Measurements from ENCODE around the gene SNAPC1. TPM values are rescaled to one million over a fixed set of nuclear protein-coding genes. Genes with fewer than 3 reads are reported as not detected.
A peak's percentile ranks its signal among the peaks of the same experiment; 100 is the strongest.
"Not testable (repeated sequence)": the region's sequence is repeated elsewhere in the genome, so short reads cannot be mapped to it uniquely, and the experiment has no call there.

Gene SNAPC1
- total and polyA plus RNA-seq, 2 donors (not counting 1 experiment from before 2014, with no cell fraction given): 23.4 to 29.6 TPM

- H3K4me2 ChIP-seq (ENCODE audit: extremely low read depth, insufficient read depth, low read length): no peak overlapping the region
- H3K4me3 ChIP-seq (replicated peaks in 1 of 4; ENCODE audit: control extremely low read depth in 1 of 4, insufficient read depth in 1 of 4, low read depth in 3 of 4, low read length in 4 of 4): no peak overlapping the region
- peaks cover 8% of the 10 kb centered on the region for H3K4me1 ChIP-seq (ENCODE audit: control insufficient read depth, extremely low read depth, insufficient read depth, low read length)
- H3K9ac ChIP-seq (ENCODE audit: insufficient read depth, low read length): no peak overlapping the region
- H3K9me3 ChIP-seq (ENCODE audit: control insufficient read depth, insufficient read depth, low read depth, low read length): no peaks in the 10 kb centered on the region
- no peak for TF ChIP-seq CTCF (conservative IDR thresholded peaks at IDR 0.05 in 1 of 2, IDR thresholded peaks at IDR 0.05 in 1 of 2; ENCODE audit: low read depth in 1 of 2, low read length in 2 of 2)
- no peak for TF ChIP-seq EZH2 (IDR thresholded peaks at IDR 0.05; ENCODE audit: low read length, missing control alignments)
- H3K27ac ChIP-seq (ENCODE audit: insufficient read depth, low read length): no peak overlapping the region
- peaks cover 22% of the 10 kb centered on the region for H3K79me2 ChIP-seq (ENCODE audit: control insufficient read depth, insufficient read depth, low read length)
- H3K36me3 ChIP-seq (ENCODE audit: control insufficient read depth, insufficient read depth, low read length): no peaks in the 10 kb centered on the region
- no peaks in the 10 kb centered on the region for H3K27me3 ChIP-seq (ENCODE audit: control insufficient read depth, insufficient read depth, low read length)
- H2AFZ ChIP-seq (ENCODE audit: low read length): no peak overlapping the region
- peak in 1 of 2 donors; percentile 41 for DNase-seq (ENCODE audit: low read depth in 2 of 2)
- H4K20me1 ChIP-seq (ENCODE audit: control insufficient read depth, extremely low read depth, insufficient read depth, low read length): no peaks in the 10 kb centered on the region
Observed at GRCh38 chr14:61752626-61753025, 9.6 kb upstream of the SNAPC1 start.

- H3K79me2 ChIP-seq (ENCODE audit: control insufficient read depth, insufficient read depth, low read length): peaks cover 12% of the 10 kb centered on the region
- no peaks in the 10 kb centered on the region for H4K20me1 ChIP-seq (ENCODE audit: control insufficient read depth, extremely low read depth, insufficient read depth, low read length)
- H3K27ac ChIP-seq (ENCODE audit: insufficient read depth, low read length): no peak overlapping the region
- no peak overlapping the region for H3K9ac ChIP-seq (ENCODE audit: insufficient read depth, low read length)
- no peak overlapping the region for H2AFZ ChIP-seq (ENCODE audit: low read length)
- no peak overlapping the region for H3K4me3 ChIP-seq (replicated peaks in 1 of 4; ENCODE audit: control extremely low read depth in 1 of 4, insufficient read depth in 1 of 4, low read depth in 3 of 4, low read length in 4 of 4)
- DNase-seq (ENCODE audit: low read depth in 2 of 2): no peak
- H3K36me3 ChIP-seq (ENCODE audit: control insufficient read depth, insufficient read depth, low read length): no peaks in the 10 kb centered on the region
- H3K4me2 ChIP-seq (ENCODE audit: extremely low read depth, insufficient read depth, low read length): no peak overlapping the region
- H3K9me3 ChIP-seq (ENCODE audit: control insufficient read depth, insufficient read depth, low read depth, low read length): no peaks in the 10 kb centered on the region
- no peaks in the 10 kb centered on the region for H3K27me3 ChIP-seq (ENCODE audit: control insufficient read depth, insufficient read depth, low read length)
- TF ChIP-seq CTCF (conservative IDR thresholded peaks at IDR 0.05 in 1 of 2, IDR thresholded peaks at IDR 0.05 in 1 of 2; ENCODE audit: low read depth in 1 of 2, low read length in 2 of 2): peak in 1 of 2 donors; percentile 23
- no peak for TF ChIP-seq EZH2 (IDR thresholded peaks at IDR 0.05; ENCODE audit: low read length, missing control alignments)
- peaks cover 8% of the 10 kb centered on the region for H3K4me1 ChIP-seq (ENCODE audit: control insufficient read depth, extremely low read depth, insufficient read depth, low read length)
Observed at GRCh38 chr14:61753631-61754030, 8.6 kb upstream of the SNAPC1 start.

- Histone ChIP-seq H3K9me3 (ENCODE audit: control insufficient read depth, insufficient read depth, low read depth, low read length) (no peaks in the 10 kb centered on the region), H3K4me3 (replicated peaks in 1 of 4; ENCODE audit: control extremely low read depth in 1 of 4, insufficient read depth in 1 of 4, low read depth in 3 of 4, low read length in 4 of 4) (no peak overlapping the region), H3K9ac (ENCODE audit: insufficient read depth, low read length) (no peak overlapping the region), H3K4me1 (ENCODE audit: control insufficient read depth, extremely low read depth, insufficient read depth, low read length) (peaks cover 8% of the 10 kb centered on the region), H3K79me2 (ENCODE audit: control insufficient read depth, insufficient read depth, low read length) (peaks cover 4% of the 10 kb centered on the region), H2AFZ (ENCODE audit: low read length) (no peak overlapping the region), H3K36me3 (ENCODE audit: control insufficient read depth, insufficient read depth, low read length) (no peaks in the 10 kb centered on the region), H3K27ac (ENCODE audit: insufficient read depth, low read length) (peak overlapping the region; percentile 33), H3K4me2 (ENCODE audit: extremely low read depth, insufficient read depth, low read length) (no peak overlapping the region), H3K27me3 (ENCODE audit: control insufficient read depth, insufficient read depth, low read length) (no peaks in the 10 kb centered on the region), H4K20me1 (ENCODE audit: control insufficient read depth, extremely low read depth, insufficient read depth, low read length) (no peaks in the 10 kb centered on the region)
- DNase-seq (ENCODE audit: low read depth in 2 of 2): peak in 1 of 2 donors; percentile 52
- TF ChIP-seq CTCF (conservative IDR thresholded peaks at IDR 0.05 in 1 of 2, IDR thresholded peaks at IDR 0.05 in 1 of 2; ENCODE audit: low read depth in 1 of 2, low read length in 2 of 2): no peak
- no peak for TF ChIP-seq EZH2 (IDR thresholded peaks at IDR 0.05; ENCODE audit: low read length, missing control alignments)
Observed at GRCh38 chr14:61754627-61755381, 7.4 kb upstream of the SNAPC1 start.

- H3K36me3 ChIP-seq (ENCODE audit: control insufficient read depth, insufficient read depth, low read length); H4K20me1 ChIP-seq (ENCODE audit: control insufficient read depth, extremely low read depth, insufficient read depth, low read length); H3K4me3 ChIP-seq (replicated peaks in 1 of 4; ENCODE audit: control extremely low read depth in 1 of 4, insufficient read depth in 1 of 4, low read depth in 3 of 4, low read length in 4 of 4); H3K79me2 ChIP-seq (ENCODE audit: control insufficient read depth, insufficient read depth, low read length); H3K9me3 ChIP-seq (ENCODE audit: control insufficient read depth, insufficient read depth, low read depth, low read length); H3K4me2 ChIP-seq (ENCODE audit: extremely low read depth, insufficient read depth, low read length); H3K9ac ChIP-seq (ENCODE audit: insufficient read depth, low read length); H2AFZ ChIP-seq (ENCODE audit: low read length); H3K27me3 ChIP-seq (ENCODE audit: control insufficient read depth, insufficient read depth, low read length); H3K4me1 ChIP-seq (ENCODE audit: control insufficient read depth, extremely low read depth, insufficient read depth, low read length); DNase-seq (ENCODE audit: low read depth in 2 of 2): not testable (repeated sequence)
- H3K27ac ChIP-seq (ENCODE audit: insufficient read depth, low read length): peak overlapping the region; percentile 54
Observed at GRCh38 chr14:61755382-61755742, 6.9 kb upstream of the SNAPC1 start.

Measured in fibroblast of lung (primary cell).